Measurements from ENCODE around the gene CNIH3. TPM values are rescaled to one million over a fixed set of nuclear protein-coding genes. Genes with fewer than 3 reads are reported as not detected.

The CNIH3 gene
- total RNA-seq, 1 experiment from 2014 or later: 3.7 TPM

GRCh38 chr1:224662870-224663269 is 46.8 kb downstream of the CNIH3 start:
- no peak overlapping the region for H3K27ac ChIP-seq (ENCODE audit: low read length)
- H3K4me1 ChIP-seq (ENCODE audit: control insufficient read depth, insufficient read depth, low read length): no peaks in the 10 kb centered on the region
- ATAC-seq (no peak), DNase-seq (ENCODE audit: low read depth, low spot score) (no peak)
- TF ChIP-seq TCF7L2 (IDR thresholded peaks at IDR 0.05; ENCODE audit: low read depth, low read length) (no peak), POLR2AphosphoS5 (IDR thresholded peaks at IDR 0.05; ENCODE audit: low read depth, low read length) (no peak), CTCF (IDR thresholded peaks at IDR 0.05) (no peak), REST (IDR thresholded peaks at IDR 0.05; ENCODE audit: insufficient read depth in 1 of 2, low read depth in 2 of 2, low read length in 1 of 2) (no peak), SIN3A (IDR thresholded peaks at IDR 0.05; ENCODE audit: borderline replicate concordance, insufficient read depth, low read depth, low read length) (no peak)
- no peaks in the 10 kb centered on the region for H3K27me3 ChIP-seq (ENCODE audit: control insufficient read depth, insufficient read depth, low read length)
- H3K36me3 ChIP-seq (ENCODE audit: control insufficient read depth, insufficient read depth, low read length): no peaks in the 10 kb centered on the region
- ChIA-PET POLR2A (no interaction called here), CTCF (no interaction called here)
- in situ Hi-C loops (cut with HindIII; ENCODE audit: low pct_unique_long_range_greater_than_20kb, low sequenced_read_pairs) (no loop called here), intact Hi-C loops (cut with micrococcal nuclease; ENCODE audit: unreplicated experiment) (no loop called here)
- H3K4me3 ChIP-seq (ENCODE audit: low read depth in 2 of 2, low read length in 2 of 2): no peak overlapping the region
- BruUV-seq (replicated peaks): no TSS peak
- no peaks in the 10 kb centered on the region for H3K9me3 ChIP-seq (ENCODE audit: control insufficient read depth, insufficient read depth, low read depth, low read length)

GRCh38 chr1:224665016-224665415 is 48.9 kb downstream of the CNIH3 start:
- POLR2A ChIA-PET: no interaction called here
- intact Hi-C loops (cut with micrococcal nuclease; ENCODE audit: unreplicated experiment): no loop called here
- no peak for ATAC-seq
- no peak for DNase-seq (ENCODE audit: low read depth, low spot score)
- BruUV-seq (replicated peaks): no TSS peak
- CTCF ChIA-PET: no interaction called here
- H3K4me3 ChIP-seq (ENCODE audit: low read depth in 2 of 2, low read length in 2 of 2): no peak overlapping the region
- H3K27ac ChIP-seq (ENCODE audit: low read length): no peak overlapping the region
- H3K36me3 ChIP-seq (ENCODE audit: control insufficient read depth, insufficient read depth, low read length): no peaks in the 10 kb centered on the region
- H3K27me3 ChIP-seq (ENCODE audit: control insufficient read depth, insufficient read depth, low read length): no peaks in the 10 kb centered on the region; the same call in 1 of the 2 replicates
- TF ChIP-seq REST (IDR thresholded peaks at IDR 0.05; ENCODE audit: insufficient read depth in 1 of 2, low read depth in 2 of 2, low read length in 1 of 2) (no peak), CTCF (IDR thresholded peaks at IDR 0.05) (no peak), SIN3A (IDR thresholded peaks at IDR 0.05; ENCODE audit: borderline replicate concordance, insufficient read depth, low read depth, low read length) (no peak), POLR2AphosphoS5 (IDR thresholded peaks at IDR 0.05; ENCODE audit: low read depth, low read length) (no peak), TCF7L2 (IDR thresholded peaks at IDR 0.05; ENCODE audit: low read depth, low read length) (no peak)
- in situ Hi-C loops (cut with HindIII; ENCODE audit: low pct_unique_long_range_greater_than_20kb, low sequenced_read_pairs): no loop called here
- H3K9me3 ChIP-seq (ENCODE audit: control insufficient read depth, insufficient read depth, low read depth, low read length): no peaks in the 10 kb centered on the region
- no peaks in the 10 kb centered on the region for H3K4me1 ChIP-seq (ENCODE audit: control insufficient read depth, insufficient read depth, low read length)
